Measurements from ENCODE around the gene MLN. TPM values are rescaled to one million over a fixed set of nuclear protein-coding genes. Genes with fewer than 3 reads are reported as not detected.

The MLN gene
- total RNA-seq, 1 experiment from 2014 or later, result not detected

- Mint-ChIP-seq H3K27me3 (ENCODE audit: insufficient read depth, unreplicated experiment) (no peaks in the 10 kb centered on the region), H3K36me3 (ENCODE audit: insufficient read depth, unreplicated experiment) (peaks cover 20% of the 10 kb centered on the region), H3K4me1 (ENCODE audit: insufficient read depth, unreplicated experiment) (no peaks in the 10 kb centered on the region), H3K27ac (ENCODE audit: low read depth, unreplicated experiment) (no peak overlapping the region), H3K9me3 (ENCODE audit: unreplicated experiment) (no peaks in the 10 kb centered on the region), H3K4me3 (ENCODE audit: unreplicated experiment) (no peak overlapping the region)
- intact Hi-C loops (cut with micrococcal nuclease), result no loop called here
- CTCF ChIA-PET, result interaction anchor here (0.6 to 8.1 kb wide), 25 partner anchors 9 to 697 kb away, joined by 3 to 93 read pairs (median 4); partner anchors contain the start of genes IP6K3 and UQCC2
- BruUV-seq (replicated peaks), result no TSS peak
- TF ChIP-seq CTCF (IDR thresholded peaks at IDR 0.05; ENCODE audit: unreplicated experiment), result no peak
- POLR2A ChIA-PET, result interaction anchor here (0.7 to 2.5 kb wide), 7 partner anchors 11 to 384 kb away, joined by 3 to 11 read pairs (median 5); partner anchors contain the start of genes LEMD2 and UQCC2
- no peak for DNase-seq (ENCODE audit: unreplicated experiment)
These were observed 33.0 kb downstream of the MLN start for GRCh38 chr6:33770833-33771145.

GRCh38 chr6:33770124-33770832 lies 33.5 kb downstream of the MLN start:
- BruUV-seq (replicated peaks), result no TSS peak
- intact Hi-C loops (cut with micrococcal nuclease), result no loop called here
- POLR2A ChIA-PET, result interaction anchor here (0.5 to 3.0 kb wide), 6 partner anchors 11 to 464 kb away, joined by 3 to 11 read pairs (median 5); partner anchors contain the start of gene UQCC2
- Mint-ChIP-seq H3K36me3 (ENCODE audit: insufficient read depth, unreplicated experiment) (peaks cover 15% of the 10 kb centered on the region), H3K4me1 (ENCODE audit: insufficient read depth, unreplicated experiment) (no peaks in the 10 kb centered on the region), H3K27me3 (ENCODE audit: insufficient read depth, unreplicated experiment) (no peaks in the 10 kb centered on the region), H3K27ac (ENCODE audit: low read depth, unreplicated experiment) (no peak overlapping the region), H3K4me3 (ENCODE audit: unreplicated experiment) (no peak overlapping the region), H3K9me3 (ENCODE audit: unreplicated experiment) (no peaks in the 10 kb centered on the region)
- no peak for DNase-seq (ENCODE audit: unreplicated experiment)
- TF ChIP-seq CTCF (IDR thresholded peaks at IDR 0.05; ENCODE audit: unreplicated experiment), result no peak
- CTCF ChIA-PET, result interaction anchor here (0.6 to 13.5 kb wide), 25 partner anchors 8 to 386 kb away, joined by 3 to 228 read pairs (median 4); partner anchors contain the start of genes IP6K3 and UQCC2

GRCh38 chr6:33769248-33769821 lies 34.5 kb downstream of the MLN start:
- no peaks in the 10 kb centered on the region for H3K27me3 Mint-ChIP-seq (ENCODE audit: insufficient read depth, unreplicated experiment)
- ChIA-PET CTCF (interaction anchor here (0.6 to 13.5 kb wide), 16 partner anchors 9 to 958 kb away, joined by 3 to 228 read pairs (median 4); partner anchors contain the start of genes IP6K3 and UQCC2), POLR2A (interaction anchor here (0.5 to 3.0 kb wide), 4 partner anchors 58 to 463 kb away, joined by 3 to 11 read pairs (median 6); partner anchors contain the start of gene UQCC2)
- H3K4me3 Mint-ChIP-seq (ENCODE audit: unreplicated experiment), result no peak overlapping the region
- no peaks in the 10 kb centered on the region for H3K9me3 Mint-ChIP-seq (ENCODE audit: unreplicated experiment)
- no peak overlapping the region for H3K27ac Mint-ChIP-seq (ENCODE audit: low read depth, unreplicated experiment)
- no peak for TF ChIP-seq CTCF (IDR thresholded peaks at IDR 0.05; ENCODE audit: unreplicated experiment)
- intact Hi-C loops (cut with micrococcal nuclease), result no loop called here
- no peaks in the 10 kb centered on the region for H3K4me1 Mint-ChIP-seq (ENCODE audit: insufficient read depth, unreplicated experiment)
- BruUV-seq (replicated peaks), result no TSS peak
- peaks cover 5% of the 10 kb centered on the region for H3K36me3 Mint-ChIP-seq (ENCODE audit: insufficient read depth, unreplicated experiment)
- no peak for DNase-seq (ENCODE audit: unreplicated experiment)

- intact Hi-C loops (cut with micrococcal nuclease), result loop anchor here (1.0 kb wide), 2 partner anchors 259 to 386 kb away; no protein-coding TSS in a partner anchor
- Mint-ChIP-seq H3K36me3 (ENCODE audit: insufficient read depth, unreplicated experiment) (no peaks in the 10 kb centered on the region), H3K9me3 (ENCODE audit: unreplicated experiment) (no peaks in the 10 kb centered on the region), H3K27me3 (ENCODE audit: insufficient read depth, unreplicated experiment) (no peaks in the 10 kb centered on the region), H3K27ac (ENCODE audit: low read depth, unreplicated experiment) (no peak overlapping the region), H3K4me3 (ENCODE audit: unreplicated experiment) (no peak overlapping the region), H3K4me1 (ENCODE audit: insufficient read depth, unreplicated experiment) (no peaks in the 10 kb centered on the region)
- no TSS peak for BruUV-seq (replicated peaks)
- ChIA-PET CTCF (interaction anchor here (0.5 to 13.5 kb wide), 18 partner anchors 11 to 395 kb away, joined by 3 to 228 read pairs (median 4); partner anchors contain the start of genes IP6K3 and UQCC2), POLR2A (interaction anchor here (1.1 to 3.0 kb wide), 2 partner anchors 57 to 268 kb away, joined by 3 to 9 read pairs; partner anchors contain the start of gene UQCC2)
- peak; percentile 74 for DNase-seq (ENCODE audit: unreplicated experiment)
- TF ChIP-seq CTCF (IDR thresholded peaks at IDR 0.05; ENCODE audit: unreplicated experiment), result peak; percentile 86
These were observed 35.1 kb downstream of the MLN start for GRCh38 chr6:33768644-33769120.
